ENCODE results near the gene CX3CL1. TPM values are rescaled to one million over a fixed set of nuclear protein-coding genes. Genes with fewer than 3 reads are reported as not detected.

CX3CL1 gene
- total and polyA plus RNA-seq, 9 of the 15 experiments (the other 6 are each of a cell fraction or from before 2014, with no cell fraction given), result 0.09 TPM; not detected in 8

GRCh38 chr16:57329718-57330327 lies 42.5 kb upstream of the CX3CL1 start:
- H3K9me1 ChIP-seq (ENCODE audit: control insufficient read depth, insufficient read depth, low read length), result no peaks in the 10 kb centered on the region
- WGBS (ENCODE audit: insufficient coverage, low coverage, missing lambda C conversion rate), result 1% methylated on average over 8 of the region's 8 CpGs
- H3K9ac ChIP-seq (ENCODE audit: insufficient read depth in 1 of 2, low read depth in 2 of 2, low read length in 2 of 2), result no peak overlapping the region
- no peak overlapping the region for H2AFZ ChIP-seq (ENCODE audit: low read depth, low read length)
- ChIA-PET POLR2A (no interaction called here), CTCF (ENCODE audit: low intra/inter-chr PET ratio) (interaction anchor here (0.7 kb wide), 1 partner anchor 12 kb away, joined by 4 read pairs; no protein-coding TSS in a partner anchor)
- in situ Hi-C loops (cut with MboI) (no loop called here), intact Hi-C loops (cut with micrococcal nuclease) (no loop called here)
- H3K4me2 ChIP-seq (ENCODE audit: insufficient read depth, low read length), result no peak overlapping the region
- no peak overlapping the region for H3K27ac ChIP-seq (ENCODE audit: extremely low read depth, low read depth, low read length)
- no peaks in the 10 kb centered on the region for H3K79me2 ChIP-seq (ENCODE audit: control insufficient read depth, insufficient read depth, low read length)
- no peaks in the 10 kb centered on the region for H3K4me1 ChIP-seq (replicated peaks in 1 of 2; ENCODE audit: control insufficient read depth in 2 of 2, insufficient read depth in 2 of 2, low read length in 2 of 2)
- no peak for DNase-seq (ENCODE audit: extremely low read depth in 1 of 4, low spot score in 3 of 4)
- peaks cover 4 to 15% of the 10 kb centered on the region in 2 experiments; a peak in 3 of 5 replicates for H3K27me3 ChIP-seq (ENCODE audit: control insufficient read depth in 2 of 2, insufficient read depth in 2 of 2, low read length in 2 of 2)
- FAIRE-seq, result no peak
- no peak for ATAC-seq
- H3K36me3 ChIP-seq (ENCODE audit: control insufficient read depth, insufficient read depth, low read length), result no peaks in the 10 kb centered on the region
- TF ChIP-seq ADNP (tag; IDR thresholded peaks at IDR 0.05) (no peak), CBX2 (IDR thresholded peaks at IDR 0.05; ENCODE audit: insufficient read depth, low read length, poor library complexity, severe bottlenecking) (peak; percentile 61), ARID3A (IDR thresholded peaks at IDR 0.05; ENCODE audit: borderline replicate concordance, low read depth, low read length) (no peak)
- BruUV-seq (replicated peaks), result no TSS peak
- H3K9me3 ChIP-seq (replicated peaks; ENCODE audit: control insufficient read depth, insufficient read depth, low read depth, low read length), result no peaks in the 10 kb centered on the region
- no peaks in the 10 kb centered on the region for H4K20me1 ChIP-seq (replicated peaks; ENCODE audit: control insufficient read depth, insufficient read depth, low read length)
- no peak overlapping the region for H3K4me3 ChIP-seq

Data from K562 (cell line).